ENCODE data around the gene ATF7IP. TPM values are rescaled to one million over a fixed set of nuclear protein-coding genes. Genes with fewer than 3 reads are reported as not detected.
"Not testable (repeated sequence)": the region's sequence is repeated elsewhere in the genome, so short reads cannot be mapped to it uniquely, and the experiment has no call there.

ATF7IP gene
- total and polyA plus RNA-seq, 7 donors: 3.9 to 56.3 (median 28.5) TPM

- WGBS, 3 donors: 90 to 92% (median 90%) methylated on average over 11 of the region's 11 CpGs
- H3K36me3 ChIP-seq (ENCODE audit: insufficient read depth in 1 of 2, low read depth in 1 of 2): no peaks in the 10 kb centered on the region
- no peak for TF ChIP-seq CTCF (IDR thresholded peaks at IDR 0.05)
- no peak overlapping the region for H3K4me3 ChIP-seq
- no peak for ATAC-seq
- H3K9me3 ChIP-seq: no peaks in the 10 kb centered on the region
- no peak for DNase-seq
- intact Hi-C loops (cut with DNase I): no loop called here
- no peak overlapping the region for H3K27ac ChIP-seq
- no peaks in the 10 kb centered on the region for H3K4me1 ChIP-seq
- H3K27me3 ChIP-seq (ENCODE audit: insufficient read depth in 3 of 3, low read length in 2 of 3): no peaks in the 10 kb centered on the region
Measured at GRCh38 chr12:14325716-14326343, 39.7 kb upstream of the ATF7IP start.

DNA sequence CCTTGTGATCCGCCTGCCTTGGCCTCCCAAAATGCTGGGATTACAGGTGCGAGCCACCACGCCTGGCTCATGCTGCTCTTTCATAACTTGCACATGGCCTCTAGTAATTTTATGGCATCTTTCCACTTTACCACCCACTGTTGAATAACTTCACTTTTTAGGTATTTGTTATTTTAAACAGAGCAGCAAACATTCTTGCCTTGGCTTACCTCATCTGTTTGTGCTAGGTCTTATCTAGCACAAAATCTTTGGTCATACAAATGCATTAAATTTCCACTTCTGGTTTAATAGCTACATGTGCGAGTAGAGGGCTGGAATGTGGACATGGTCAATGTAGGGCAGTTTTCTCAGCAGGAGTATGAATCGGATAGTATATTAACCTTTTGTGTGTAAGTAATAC is 38.8 kb upstream of the ATF7IP start:
- H3K4me1 ChIP-seq: no peaks in the 10 kb centered on the region
- no peak for TF ChIP-seq CTCF (IDR thresholded peaks at IDR 0.05)
- intact Hi-C loops (cut with DNase I): no loop called here
- whole genome bisulfite sequencing, 3 donors: 93% methylated on average over 5 of the region's 5 CpGs
- no peak for ATAC-seq
- no peaks in the 10 kb centered on the region for H3K36me3 ChIP-seq (ENCODE audit: insufficient read depth in 1 of 2, low read depth in 1 of 2)
- H3K4me3 ChIP-seq: no peak overlapping the region
- no peaks in the 10 kb centered on the region for H3K27me3 ChIP-seq (ENCODE audit: insufficient read depth in 3 of 3, low read length in 2 of 3)
- H3K9me3 ChIP-seq: no peaks in the 10 kb centered on the region
- no peak overlapping the region for H3K27ac ChIP-seq
- no peak for DNase-seq

- intact Hi-C loops (cut with DNase I): no loop called here
- no peak overlapping the region for H3K27ac ChIP-seq
Measured at GRCh38 chr12:14327711-14328110, 37.8 kb upstream of the ATF7IP start.

GRCh38 chr12:14332482-14332881 is 33.0 kb upstream of the ATF7IP start:
- H3K4me1 ChIP-seq: no peaks in the 10 kb centered on the region
- H3K4me3 ChIP-seq: no peak overlapping the region
- intact Hi-C loops (cut with DNase I): no loop called here
- H3K9me3 ChIP-seq: peaks cover 6% of the 10 kb centered on the region
- DNase-seq (no peak), ATAC-seq (no peak)
- H3K27ac ChIP-seq: no peak overlapping the region
- WGBS, 3 donors: 87 to 90% (median 89%) methylated on average over 5 of the region's 5 CpGs
- no peak for TF ChIP-seq CTCF (IDR thresholded peaks at IDR 0.05)
- H3K27me3 ChIP-seq (ENCODE audit: insufficient read depth in 3 of 3, low read length in 2 of 3): no peaks in the 10 kb centered on the region
- H3K36me3 ChIP-seq (ENCODE audit: insufficient read depth in 1 of 2, low read depth in 1 of 2): no peaks in the 10 kb centered on the region

More at GRCh38 chr12:14327711-14328110, 37.8 kb upstream of the ATF7IP start:
- no peak for TF ChIP-seq CTCF (IDR thresholded peaks at IDR 0.05)
- Histone ChIP-seq H3K27me3 (ENCODE audit: insufficient read depth in 3 of 3, low read length in 2 of 3) (no peaks in the 10 kb centered on the region), H3K4me1 (no peaks in the 10 kb centered on the region), H3K36me3 (ENCODE audit: insufficient read depth in 1 of 2, low read depth in 1 of 2) (no peaks in the 10 kb centered on the region), H3K4me3 (no peak overlapping the region), H3K9me3 (peaks cover 3% of the 10 kb centered on the region)
- DNase-seq: no peak
- ATAC-seq: no peak
- 38 to 54% (median 51%) methylated on average over 1 of the region's 1 CpG for WGBS, 3 donors

DNA sequence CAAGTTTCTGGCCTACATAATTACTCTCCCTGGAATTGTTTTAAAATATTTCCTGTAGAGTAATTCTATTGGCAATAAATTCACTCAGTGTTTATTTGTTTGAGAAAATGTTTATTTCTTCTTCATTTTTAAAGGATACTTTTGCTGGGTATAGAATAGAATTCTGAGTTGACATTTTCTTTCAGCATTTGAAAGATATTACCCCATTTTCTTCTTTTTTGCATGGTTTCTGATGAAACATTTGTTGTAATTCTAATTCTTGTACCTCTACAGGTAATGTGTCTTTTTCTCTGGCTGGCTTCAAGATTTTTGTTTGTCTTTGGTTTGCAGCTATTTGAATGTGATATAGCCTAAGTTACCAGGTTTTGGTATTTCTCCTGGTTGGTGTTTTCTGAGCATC is 25.1 kb upstream of the ATF7IP start:
- no peak for DNase-seq
- no peak for ATAC-seq
- Histone ChIP-seq H3K27ac (no peak overlapping the region), H3K27me3 (ENCODE audit: insufficient read depth in 3 of 3, low read length in 2 of 3) (no peaks in the 10 kb centered on the region), H3K4me3 (no peak overlapping the region), H3K4me1 (no peaks in the 10 kb centered on the region), H3K9me3 (peaks cover 20% of the 10 kb centered on the region), H3K36me3 (ENCODE audit: insufficient read depth in 1 of 2, low read depth in 1 of 2) (no peaks in the 10 kb centered on the region)
- TF ChIP-seq CTCF (IDR thresholded peaks at IDR 0.05): no peak
- intact Hi-C loops (cut with DNase I): no loop called here

- DNase-seq; H3K27ac ChIP-seq; ATAC-seq; H3K27me3 ChIP-seq (ENCODE audit: insufficient read depth in 3 of 3, low read length in 2 of 3); intact Hi-C loops (cut with DNase I); H3K36me3 ChIP-seq (ENCODE audit: insufficient read depth in 1 of 2, low read depth in 1 of 2); H3K4me1 ChIP-seq; H3K4me3 ChIP-seq: not testable (repeated sequence)
- peaks cover 13% of the 10 kb centered on the region for H3K9me3 ChIP-seq
- WGBS, 3 donors: 97 to 99% (median 98%) methylated on average over 4 of the region's 4 CpGs
Measured at GRCh38 chr12:14351524-14351923, 14.0 kb upstream of the ATF7IP start.

GRCh38 chr12:14352066-14352465 is 13.4 kb upstream of the ATF7IP start:
- H3K36me3 ChIP-seq (ENCODE audit: insufficient read depth in 1 of 2, low read depth in 1 of 2); H3K4me1 ChIP-seq; DNase-seq; H3K27ac ChIP-seq; ATAC-seq; H3K27me3 ChIP-seq (ENCODE audit: insufficient read depth in 3 of 3, low read length in 2 of 3); H3K4me3 ChIP-seq; intact Hi-C loops (cut with DNase I): not testable (repeated sequence)
- peaks cover 13% of the 10 kb centered on the region for H3K9me3 ChIP-seq
- WGBS, 3 donors: 98 to 100% (median 100%) methylated on average over 1 of the region's 1 CpG
